Keratinocyte (primary cell): ENCODE data around the gene CD200. TPM values are rescaled to one million over a fixed set of nuclear protein-coding genes. Genes with fewer than 3 reads are reported as not detected.

Source experiments
- DNase-seq: peaks from one replicate; pipeline ENCODE4 v3.0.0-alpha.2; 2011; ENCODE audit warnings: low read depth, missing footprints, low spot score
- FAIRE-seq: peaks from 2 replicates; lab custom pipeline; 2011; peaks lifted over from hg19 to GRCh38; lab: Jason Lieb, UNC
- H2AFZ ChIP-seq: 2 replicates; pipeline ENCODE4 v1.6.0; 2012; ENCODE audit warnings: low read length, control low read depth, inconsistent platforms; ENCODE audit not compliant: control insufficient read depth
- H3K27ac ChIP-seq: 2 replicates; pipeline ENCODE4 v1.5.1; 2011; ENCODE audit warnings: low read length; ENCODE audit not compliant: control insufficient read depth, insufficient read depth
- H3K27me3 ChIP-seq: 3 replicates; pipeline ENCODE4 v1.6.0; 2011; ENCODE audit warnings: low read length; ENCODE audit not compliant: control insufficient read depth, insufficient read depth; ENCODE audit errors: extremely low read depth
- H3K36me3 ChIP-seq, 2 experiments: 2 replicates in 1 of 2; 3 replicates in 1 of 2; pipeline ENCODE4 v1.5.1; 2011; ENCODE audit warnings: low read length in 2 of 2, mild to moderate bottlenecking in 1 of 2; ENCODE audit not compliant: control insufficient read depth in 2 of 2, insufficient read depth in 2 of 2; ENCODE audit errors: extremely low read depth in 1 of 2
- H3K4me1 ChIP-seq: 3 replicates; pipeline ENCODE4 v1.5.1; 2011; ENCODE audit warnings: low read length; ENCODE audit not compliant: control insufficient read depth, insufficient read depth; ENCODE audit errors: extremely low read depth
- H3K4me2 ChIP-seq: 3 replicates; pipeline ENCODE4 v1.6.0; 2011; ENCODE audit warnings: low read depth, low read length; ENCODE audit not compliant: control insufficient read depth, insufficient read depth; ENCODE audit errors: extremely low read depth
- H3K4me3 ChIP-seq, 3 experiments: fragments of 200-600 bp in 1 of 3; sonication (generic) in 1 of 3; 2 replicates in 2 of 3; 3 replicates in 1 of 3; pipeline ENCODE4 v1.5.1; 2011 to 2016; ENCODE audit warnings: low read length in 3 of 3, mild to moderate bottlenecking in 3 of 3, control low read depth in 2 of 3, inconsistent platforms in 1 of 3, low read depth in 1 of 3, mixed read lengths in 1 of 3, mixed run types in 1 of 3, moderate library complexity in 1 of 3; ENCODE audit not compliant: control insufficient read depth in 2 of 3, insufficient read depth in 2 of 3; ENCODE audit errors: extremely low read depth in 1 of 3
- H3K79me2 ChIP-seq: 2 replicates; pipeline ENCODE4 v1.6.0; 2012; ENCODE audit warnings: low read length; ENCODE audit not compliant: control insufficient read depth, insufficient read depth
- H3K9ac ChIP-seq: 3 replicates; pipeline ENCODE4 v1.6.0; 2011; ENCODE audit warnings: low read length; ENCODE audit not compliant: control insufficient read depth, insufficient read depth; ENCODE audit errors: extremely low read depth
- H3K9me1 ChIP-seq: 3 replicates; pipeline ENCODE4 v1.6.0; 2011; ENCODE audit warnings: low read length; ENCODE audit not compliant: control insufficient read depth, insufficient read depth; ENCODE audit errors: extremely low read depth
- H3K9me3 ChIP-seq: 2 replicates; pipeline ENCODE4 v1.5.1; 2012; ENCODE audit warnings: low read depth, low read length; ENCODE audit not compliant: control insufficient read depth
- H4K20me1 ChIP-seq: 3 replicates; pipeline ENCODE4 v1.6.0; 2011; ENCODE audit warnings: low read length; ENCODE audit not compliant: control insufficient read depth, insufficient read depth; ENCODE audit errors: extremely low read depth
- EZH2 ChIP-seq: IDR thresholded peaks from one replicate; pipeline ENCODE4 v1.6.1; 2012; ENCODE audit warnings: inconsistent platforms, mild to moderate bottlenecking, low read length, moderate library complexity
- dilution Hi-C: fragments of 300-500 bp; cut with MboI; formaldehyde crosslinking; loops from one replicate; pipeline ENCODE4 v1.7.0; 2020; ENCODE audit warnings: low sequenced_read_pairs; ENCODE audit not compliant: extremely low pct_ligation_motif_present
- polyA plus RNA-seq, 5 experiments: library from polyadenylated mRNA; depleted of rRNA in 3 of 5; stranded (reverse) in 3 of 5; stranded (forward) in 1 of 5; unstranded in 1 of 5; fragments of >200 nt; gene quantifications; 1 replicate in 1 of 5; 2 replicates in 3 of 5; 3 replicates in 1 of 5; pipeline versions ENCODE4 v1.2.1 to v1.2.3, GENCODE V29; 2011 to 2012; ENCODE audit warnings: missing spikeins in 2 of 5, low read depth in 1 of 5, low replicate concordance in 1 of 5
- TF ChIP-seq, protein P1 (sequence below), 3 experiments: IDR thresholded peaks in 1 of 3; conservative IDR thresholded peaks in 1 of 3; optimal IDR thresholded peaks in 1 of 3; 2 replicates in 2 of 3; 3 replicates in 1 of 3; pipeline versions ENCODE3 to v1.5.1; 2011; ENCODE audit warnings: low read length in 3 of 3, mild to moderate bottlenecking in 3 of 3, moderate library complexity in 2 of 3, control low read depth in 1 of 3, inconsistent platforms in 1 of 3; ENCODE audit not compliant: insufficient read depth in 2 of 3; ENCODE audit errors: extremely low read depth in 1 of 3

CD200 gene
- polyA plus RNA-seq, 1 donor (not counting 4 experiments of a cell fraction or from before 2014, with no cell fraction given): 0.07 TPM

DNA sequence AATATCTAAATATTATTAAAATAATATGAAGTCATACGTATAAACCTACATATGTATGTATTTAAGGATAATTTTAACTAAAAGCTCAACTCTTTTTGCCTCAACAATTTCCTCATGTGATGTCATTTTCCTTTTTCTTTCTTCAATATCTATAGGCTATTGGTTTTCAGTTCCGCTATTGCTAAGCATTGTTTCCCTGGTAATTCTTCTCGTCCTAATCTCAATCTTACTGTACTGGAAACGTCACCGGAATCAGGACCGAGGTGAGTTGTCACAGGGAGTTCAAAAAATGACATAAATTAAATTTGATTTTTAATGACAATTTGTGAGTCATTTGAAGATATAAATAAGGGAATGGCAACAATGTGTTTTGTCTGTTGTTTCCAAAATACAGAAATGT, 16.6 kb downstream of the CD200 start:
- Histone ChIP-seq H3K9me1 (no peaks in the 10 kb centered on the region), H3K4me2 (no peak overlapping the region), H3K27me3 (no peaks in the 10 kb centered on the region), H3K36me3 (no peaks in the 10 kb centered on the region), H3K9me3 (no peaks in the 10 kb centered on the region), H3K27ac (no peak overlapping the region), H4K20me1 (no peaks in the 10 kb centered on the region), H3K4me1 (no peaks in the 10 kb centered on the region), H3K9ac (no peak overlapping the region), H3K79me2 (no peaks in the 10 kb centered on the region), H2AFZ (no peak overlapping the region), H3K4me3 (no peak overlapping the region)
- DNase-seq (no peak), FAIRE-seq (no peak)
- dilution Hi-C loops: loop anchor here (25.0 kb wide), 1 partner anchor 163 kb away; no protein-coding TSS in a partner anchor
- TF ChIP-seq EZH2: no peak

- TF ChIP-seq, protein P1, sequence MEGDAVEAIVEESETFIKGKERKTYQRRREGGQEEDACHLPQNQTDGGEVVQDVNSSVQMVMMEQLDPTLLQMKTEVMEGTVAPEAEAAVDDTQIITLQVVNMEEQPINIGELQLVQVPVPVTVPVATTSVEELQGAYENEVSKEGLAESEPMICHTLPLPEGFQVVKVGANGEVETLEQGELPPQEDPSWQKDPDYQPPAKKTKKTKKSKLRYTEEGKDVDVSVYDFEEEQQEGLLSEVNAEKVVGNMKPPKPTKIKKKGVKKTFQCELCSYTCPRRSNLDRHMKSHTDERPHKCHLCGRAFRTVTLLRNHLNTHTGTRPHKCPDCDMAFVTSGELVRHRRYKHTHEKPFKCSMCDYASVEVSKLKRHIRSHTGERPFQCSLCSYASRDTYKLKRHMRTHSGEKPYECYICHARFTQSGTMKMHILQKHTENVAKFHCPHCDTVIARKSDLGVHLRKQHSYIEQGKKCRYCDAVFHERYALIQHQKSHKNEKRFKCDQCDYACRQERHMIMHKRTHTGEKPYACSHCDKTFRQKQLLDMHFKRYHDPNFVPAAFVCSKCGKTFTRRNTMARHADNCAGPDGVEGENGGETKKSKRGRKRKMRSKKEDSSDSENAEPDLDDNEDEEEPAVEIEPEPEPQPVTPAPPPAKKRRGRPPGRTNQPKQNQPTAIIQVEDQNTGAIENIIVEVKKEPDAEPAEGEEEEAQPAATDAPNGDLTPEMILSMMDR (optimal IDR thresholded peaks at IDR 0.05 in 1 of 3, IDR thresholded peaks at IDR 0.05 in 1 of 3, conservative IDR thresholded peaks at IDR 0.05 in 1 of 3; ENCODE audit: extremely low read depth in 1 of 3, insufficient read depth in 2 of 3, low read length in 3 of 3): no peak
- TF ChIP-seq EZH2: no peak
- H3K4me2 ChIP-seq: no peak overlapping the region
- no peak overlapping the region for H3K27ac ChIP-seq
- H3K9me1 ChIP-seq: no peaks in the 10 kb centered on the region
- FAIRE-seq (no peak), DNase-seq (no peak)
- H3K4me3 ChIP-seq: no peak overlapping the region
- no peaks in the 10 kb centered on the region for H4K20me1 ChIP-seq
- no peak overlapping the region for H2AFZ ChIP-seq
- no peaks in the 10 kb centered on the region for H3K27me3 ChIP-seq
- H3K36me3 ChIP-seq: no peaks in the 10 kb centered on the region
- no peaks in the 10 kb centered on the region for H3K79me2 ChIP-seq
- H3K9me3 ChIP-seq: no peaks in the 10 kb centered on the region
- dilution Hi-C loops: no loop called here
- no peaks in the 10 kb centered on the region for H3K4me1 ChIP-seq
- no peak overlapping the region for H3K9ac ChIP-seq
These were observed 17.3 kb downstream of the CD200 start for GRCh38 chr3:112350018-112350810.
